Activated CD4-positive, CD25-positive, alpha-beta regulatory T cell treated with anti-CD3 and anti-CD28 coated beads, Interleukin-2, amount 50 U/mL, for 24 hours (primary cell): ENCODE results near the gene ST6GAL2.

ENCODE experiments used
- ATAC-seq, 2 donors: fragments of 150-1000 bp; cut with Tn5 transposase; one replicate each; pipeline ENCODE4 v1.10.0; 2021; ENCODE audit warnings: mild to moderate bottlenecking in 1 of 2, moderate library complexity in 1 of 2

Gene ST6GAL2

GRCh38 chr2:106825161-106825560, 60.8 kb downstream of the ST6GAL2 start:
- ATAC-seq: no peak

GRCh38 chr2:106816974-106817373, 69.0 kb downstream of the ST6GAL2 start:
- ATAC-seq: no peak

- no peak for ATAC-seq
Observed at GRCh38 chr2:106812841-106813240, 73.1 kb downstream of the ST6GAL2 start.

GRCh38 chr2:106812383-106812782, 73.6 kb downstream of the ST6GAL2 start:
- ATAC-seq: no peak

GRCh38 chr2:106805716-106806115, 80.3 kb downstream of the ST6GAL2 start:
- no peak for ATAC-seq

GRCh38 chr2:106804161-106804560, 81.8 kb downstream of the ST6GAL2 start:
- ATAC-seq: no peak

GRCh38 chr2:106800976-106801655, 84.9 kb downstream of the ST6GAL2 start:
- no peak for ATAC-seq

- ATAC-seq: no peak
Observed at GRCh38 chr2:106800180-106800579, 85.8 kb downstream of the ST6GAL2 start.

GRCh38 chr2:106798826-106799552, 87.0 kb downstream of the ST6GAL2 start:
- ATAC-seq: no peak

GRCh38 chr2:106797494-106797893, 88.5 kb downstream of the ST6GAL2 start:
- ATAC-seq: no peak

- no peak for ATAC-seq
Observed at GRCh38 chr2:106792671-106793070, 93.3 kb downstream of the ST6GAL2 start.

- ATAC-seq: no peak
Observed at GRCh38 chr2:106789185-106789584, 96.8 kb downstream of the ST6GAL2 start.

GRCh38 chr2:106782681-106783080, 103.3 kb downstream of the ST6GAL2 start:
- no peak for ATAC-seq

GRCh38 chr2:106781196-106781595, 104.8 kb downstream of the ST6GAL2 start:
- ATAC-seq: no peak

- no peak for ATAC-seq
Observed at GRCh38 chr2:106771811-106772210, 114.2 kb downstream of the ST6GAL2 start.

GRCh38 chr2:106770986-106771385, 115.0 kb downstream of the ST6GAL2 start:
- ATAC-seq: no peak

- no peak for ATAC-seq
Observed at GRCh38 chr2:106764614-106765013, 121.4 kb downstream of the ST6GAL2 start.

GRCh38 chr2:106759966-106760365, 126.0 kb downstream of the ST6GAL2 start:
- ATAC-seq: no peak

- ATAC-seq: no peak
Observed at GRCh38 chr2:106758901-106759497, 127.0 kb downstream of the ST6GAL2 start.
